Right cardiac atrium (tissue), 5 donors: ENCODE data around the gene VGLL2. TPM values are rescaled to one million over a fixed set of nuclear protein-coding genes. Genes with fewer than 3 reads are reported as not detected.
"Not testable (repeated sequence)": the region's sequence is repeated elsewhere in the genome, so short reads cannot be mapped to it uniquely, and the experiment has no call there.

ENCODE experiments used
- ATAC-seq, 2 donors: fragments of 200-7000 bp; cut with Tn5 transposase; one replicate each; pipeline versions ENCODE4 v1.8.0 to v1.9.1; 2020; ENCODE audit warnings: moderate library complexity in 2 of 2, mild to moderate bottlenecking in 1 of 2
- DNase-seq, 3 donors: peaks; one replicate each; pipeline ENCODE4 v3.0.0-alpha.2; 2020
- H3K27ac ChIP-seq: one replicate; pipeline ENCODE4 v1.5.1; 2013; ENCODE audit warnings: mild to moderate bottlenecking, low read length, control low read depth, moderate library complexity
- H3K27me3 ChIP-seq: one replicate; pipeline ENCODE4 v1.6.1; 2013; ENCODE audit not compliant: control insufficient read depth, insufficient read depth
- H3K4me1 ChIP-seq: one replicate; pipeline ENCODE4 v1.6.1; 2013; ENCODE audit warnings: low read length; ENCODE audit not compliant: control insufficient read depth, insufficient read depth
- H3K4me3 ChIP-seq: one replicate; pipeline ENCODE4 v1.5.1; 2013; ENCODE audit warnings: low read length, control low read depth
- H3K9me3 ChIP-seq: one replicate; pipeline ENCODE4 v1.6.1; 2013; ENCODE audit warnings: low read length; ENCODE audit not compliant: control insufficient read depth
- WGBS: extraction: QIAGEN DNeasy Blood & Tissue Kit; methylation state at CpG from one replicate; pipeline ENCODE4 v1.1.7; 2013; 5-methylcytosine and 5-hydroxymethylcytosine counted together
- intact Hi-C, 4 donors: fragments of 100-400 bp; cut with DNase I; formaldehyde crosslinking; loops; one replicate each; pipeline versions ENCODE4 v1.11.0 to v1.14.0; 2022 to 2023
- polyA plus RNA-seq: library from polyadenylated mRNA; stranded (reverse); fragments of 200-250 nt; gene quantifications from one replicate; pipeline ENCODE4 v1.2.3, GENCODE V29; 2013
- total RNA-seq, 4 donors: library from RNA; stranded (reverse); fragmentation: NEBNext Ultra II Directional; extraction: Animal tissue kit (Norgen Biotek cat#: 25700); gene quantifications; one replicate each; pipeline ENCODE4 v1.2.1, GENCODE V29; 2021
- donor health status: healthy with polysubstance abuse.
- donor health status: DM: no; HTN: yes; CAD: no.
- donor health status: DM: no; HTN: no; CAD: no.
- donor health status: DM: no; HTN: yes; CAD: no; lungs with severe emphysema.
- donor health status: DM: yes; HTN: yes; CAD: no.

Gene VGLL2
- total and polyA plus RNA-seq, 5 donors: 1.8 to 22.8 (median 2.3) TPM

GRCh38 chr6:117244571-117244970 lies 20.8 kb upstream of the VGLL2 start:
- WGBS: 74% methylated on average over 9 of the region's 13 CpGs
- DNase-seq, ATAC-seq: not testable (repeated sequence)

GRCh38 chr6:117244979-117245378 lies 20.4 kb upstream of the VGLL2 start:
- intact Hi-C loops, H3K4me3 ChIP-seq, H3K4me1 ChIP-seq, DNase-seq, ATAC-seq, H3K27me3 ChIP-seq, H3K9me3 ChIP-seq, H3K27ac ChIP-seq: not testable (repeated sequence)
- 81% methylated on average over 19 of the region's 20 CpGs for WGBS

More at GRCh38 chr6:117244571-117244970, 20.8 kb upstream of the VGLL2 start:
- H3K27me3 ChIP-seq, intact Hi-C loops, H3K4me3 ChIP-seq, H3K9me3 ChIP-seq, H3K27ac ChIP-seq, H3K4me1 ChIP-seq: not testable (repeated sequence)

- 80% methylated on average over 2 of the region's 2 CpGs for WGBS
Measured at GRCh38 chr6:117253785-117254184, 11.6 kb upstream of the VGLL2 start.

GRCh38 chr6:117262799-117263198 lies 2.6 kb upstream of the VGLL2 start:
- no peak overlapping the region for H3K4me3 ChIP-seq
- no peaks in the 10 kb centered on the region for H3K9me3 ChIP-seq
- no peak overlapping the region for H3K27ac ChIP-seq
- no peak for DNase-seq
- H3K27me3 ChIP-seq: peaks cover under 1% of the 10 kb centered on the region
- intact Hi-C loops: no loop called here
- ATAC-seq: no peak
- H3K4me1 ChIP-seq: peaks cover 6% of the 10 kb centered on the region
- WGBS: 22% methylated on average over 8 of the region's 8 CpGs

More at GRCh38 chr6:117253785-117254184, 11.6 kb upstream of the VGLL2 start:
- no peak overlapping the region for H3K4me3 ChIP-seq
- intact Hi-C loops: no loop called here
- H3K27ac ChIP-seq: no peak overlapping the region
- no peak for DNase-seq
- no peaks in the 10 kb centered on the region for H3K9me3 ChIP-seq
- H3K27me3 ChIP-seq: no peaks in the 10 kb centered on the region
- ATAC-seq: no peak
- no peaks in the 10 kb centered on the region for H3K4me1 ChIP-seq

GRCh38 chr6:117263353-117263927 lies 1.9 kb upstream of the VGLL2 start:
- no peak overlapping the region for H3K27ac ChIP-seq
- no peak overlapping the region for H3K4me3 ChIP-seq
- peaks cover 6% of the 10 kb centered on the region for H3K4me1 ChIP-seq
- 5% methylated on average over 27 of the region's 27 CpGs for WGBS
- H3K27me3 ChIP-seq: peaks cover 2% of the 10 kb centered on the region
- ATAC-seq: no peak
- H3K9me3 ChIP-seq: no peaks in the 10 kb centered on the region
- intact Hi-C loops: no loop called here
- peak in 1 of 3 donors; percentile 11 for DNase-seq

- intact Hi-C loops: no loop called here
- peak overlapping the region; percentile 25 for H3K4me3 ChIP-seq
- H3K9me3 ChIP-seq: no peaks in the 10 kb centered on the region
- peaks cover 2% of the 10 kb centered on the region for H3K27me3 ChIP-seq
- DNase-seq (no peak), ATAC-seq (no peak)
- H3K27ac ChIP-seq: no peak overlapping the region
- WGBS: 4% methylated on average over 8 of the region's 8 CpGs
- peaks cover 6% of the 10 kb centered on the region for H3K4me1 ChIP-seq
Measured at GRCh38 chr6:117264369-117264691, 1.0 kb upstream of the VGLL2 start.

GRCh38 chr6:117264692-117265409 lies 507 bp upstream of the VGLL2 start:
- H3K27ac ChIP-seq: no peak overlapping the region
- WGBS: 2% methylated on average over 39 of the region's 39 CpGs
- H3K4me3 ChIP-seq: peak overlapping the region; percentile 25
- peaks cover 7% of the 10 kb centered on the region for H3K4me1 ChIP-seq
- H3K27me3 ChIP-seq: peaks cover 2% of the 10 kb centered on the region
- ATAC-seq: peak; percentile 35 to 47
- DNase-seq: no peak
- intact Hi-C loops: no loop called here
- H3K9me3 ChIP-seq: no peaks in the 10 kb centered on the region

- ATAC-seq: no peak
- peaks cover 9% of the 10 kb centered on the region for H3K4me1 ChIP-seq
- WGBS: 9% methylated on average over 16 of the region's 16 CpGs
- H3K9me3 ChIP-seq: no peaks in the 10 kb centered on the region
- peaks cover 2% of the 10 kb centered on the region for H3K27me3 ChIP-seq
- H3K27ac ChIP-seq: no peak overlapping the region
- intact Hi-C loops: no loop called here
- H3K4me3 ChIP-seq: peak overlapping the region; percentile 25
- DNase-seq: no peak
Measured at GRCh38 chr6:117266257-117267053, 1.1 kb downstream of the VGLL2 start.

GRCh38 chr6:117267054-117267347 lies 1.6 kb downstream of the VGLL2 start:
- 14% methylated on average over 5 of the region's 5 CpGs for WGBS
- DNase-seq: no peak
- ATAC-seq: no peak
- intact Hi-C loops: no loop called here
- Histone ChIP-seq H3K27me3 (peaks cover 2% of the 10 kb centered on the region), H3K27ac (no peak overlapping the region), H3K4me1 (peaks cover 9% of the 10 kb centered on the region), H3K9me3 (no peaks in the 10 kb centered on the region), H3K4me3 (no peak overlapping the region)

GRCh38 chr6:117267766-117268534 lies 2.6 kb downstream of the VGLL2 start:
- peak in 1 of 3 donors; percentile 49 for DNase-seq
- ATAC-seq: no peak

GRCh38 chr6:117268924-117269323 lies 3.6 kb downstream of the VGLL2 start:
- intact Hi-C loops: no loop called here
- no peak overlapping the region for H3K27ac ChIP-seq
- no peak for DNase-seq
- peaks cover 9% of the 10 kb centered on the region for H3K4me1 ChIP-seq
- 14% methylated on average over 1 of the region's 1 CpG for WGBS
- no peak overlapping the region for H3K4me3 ChIP-seq
- no peak for ATAC-seq
- peaks cover 2% of the 10 kb centered on the region for H3K27me3 ChIP-seq
- H3K9me3 ChIP-seq: no peaks in the 10 kb centered on the region

More at GRCh38 chr6:117267766-117268534, 2.6 kb downstream of the VGLL2 start:
- intact Hi-C loops: no loop called here
- 7% methylated on average over 11 of the region's 11 CpGs for WGBS
- peaks cover 9% of the 10 kb centered on the region for H3K4me1 ChIP-seq
- H3K27me3 ChIP-seq: peaks cover 2% of the 10 kb centered on the region
- H3K27ac ChIP-seq: no peak overlapping the region
- no peak overlapping the region for H3K4me3 ChIP-seq
- no peaks in the 10 kb centered on the region for H3K9me3 ChIP-seq
